Parathyroid adenoma (tissue), 2 donors: ENCODE measurements around the gene CLDN4.

Source experiments
- H2AFZ ChIP-seq: fragments of 300-600 bp; sonication (generic); one replicate; pipeline ENCODE4 v1.7.0; 2017; ENCODE audit warnings: antibody characterized with exemption, mild to moderate bottlenecking
- H3K27ac ChIP-seq: fragments of 300-600 bp; sonication (generic); one replicate; pipeline ENCODE4 v1.7.0; 2017
- H3K27me3 ChIP-seq: fragments of 300-600 bp; sonication (generic); one replicate; pipeline ENCODE4 v1.7.0; 2017; ENCODE audit warnings: low read length; ENCODE audit not compliant: control insufficient read depth, insufficient read depth
- H3K36me3 ChIP-seq: fragments of 300-600 bp; sonication (generic); one replicate; pipeline ENCODE4 v1.7.0; 2017; ENCODE audit warnings: low read length; ENCODE audit not compliant: control insufficient read depth, insufficient read depth
- H3K4me1 ChIP-seq: fragments of 300-600 bp; sonication (generic); one replicate; pipeline ENCODE4 v1.7.0; 2017; ENCODE audit warnings: control low read depth
- H3K4me2 ChIP-seq: fragments of 300-600 bp; sonication (generic); one replicate; pipeline ENCODE4 v1.7.0; 2017; ENCODE audit warnings: low read length
- H3K4me3 ChIP-seq: fragments of 300-600 bp; sonication (generic); one replicate; pipeline ENCODE4 v1.7.0; 2017; ENCODE audit warnings: low read depth, low read length
- H3K79me2 ChIP-seq: fragments of 300-600 bp; sonication (generic); one replicate; pipeline ENCODE4 v1.7.0; 2017; ENCODE audit warnings: control low read depth
- H3K9ac ChIP-seq: fragments of 300-600 bp; sonication (generic); one replicate; pipeline ENCODE4 v1.7.0; 2017; ENCODE audit warnings: mild to moderate bottlenecking
- H3K9me3 ChIP-seq: fragments of 300-600 bp; sonication (generic); one replicate; pipeline ENCODE4 v1.7.0; 2017; ENCODE audit warnings: low read length; ENCODE audit not compliant: control insufficient read depth
- CTCF ChIP-seq: fragments of 300-600 bp; sonication (generic); IDR thresholded peaks from one replicate; pipeline ENCODE4 v1.7.0; 2017; ENCODE audit warnings: antibody characterized with exemption, mild to moderate bottlenecking
- donor health status: primary hyperparathyroidism.

Gene CLDN4

DNA sequence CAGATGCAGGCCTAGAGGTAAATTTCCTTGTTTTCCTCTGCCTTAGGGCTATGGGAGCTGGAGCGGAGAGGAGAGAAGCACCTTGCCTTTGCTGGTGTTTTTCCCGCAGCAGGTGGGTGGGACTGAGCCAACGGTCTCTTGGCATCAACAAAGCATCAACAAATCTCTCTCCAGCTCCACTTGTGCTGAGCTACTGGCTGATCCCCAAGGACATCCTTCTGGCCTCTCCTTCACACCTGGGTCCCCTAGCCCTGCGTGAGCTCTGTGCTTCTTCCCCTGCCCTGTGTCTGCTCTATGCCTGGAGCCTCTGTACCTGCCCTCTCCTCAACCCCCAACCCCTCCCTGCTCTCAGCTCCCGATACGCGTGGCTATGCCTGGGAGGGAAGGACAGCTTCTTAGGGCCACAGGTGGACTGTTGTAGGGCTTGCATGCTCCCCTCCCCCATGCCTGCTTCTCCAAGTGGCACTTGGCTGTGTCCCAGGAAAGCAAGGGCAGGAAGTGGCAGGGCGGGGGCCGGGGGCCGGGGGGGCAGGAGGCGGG lies 3.2 kb upstream of the CLDN4 start:
- no peak overlapping the region for H3K9ac ChIP-seq
- H3K4me2 ChIP-seq = peak overlapping the region; percentile 61
- H3K79me2 ChIP-seq = peaks cover 2% of the 10 kb centered on the region
- H3K9me3 ChIP-seq = no peaks in the 10 kb centered on the region
- H3K27ac ChIP-seq = peak overlapping the region; percentile 99
- no peaks in the 10 kb centered on the region for H3K27me3 ChIP-seq
- peak overlapping the region; percentile 48 for H2AFZ ChIP-seq
- peak overlapping the region; percentile 35 for H3K4me3 ChIP-seq
- no peak for TF ChIP-seq CTCF
- H3K36me3 ChIP-seq = no peaks in the 10 kb centered on the region
- peaks cover 57% of the 10 kb centered on the region for H3K4me1 ChIP-seq

GRCh38 chr7:73828107-73828803 lies 2.5 kb upstream of the CLDN4 start:
- H3K9me3 ChIP-seq = no peaks in the 10 kb centered on the region
- H3K79me2 ChIP-seq = peaks cover 2% of the 10 kb centered on the region
- H3K4me1 ChIP-seq = peaks cover 56% of the 10 kb centered on the region
- H2AFZ ChIP-seq = peak overlapping the region; percentile 71
- no peak overlapping the region for H3K9ac ChIP-seq
- no peaks in the 10 kb centered on the region for H3K27me3 ChIP-seq
- TF ChIP-seq CTCF = no peak
- no peaks in the 10 kb centered on the region for H3K36me3 ChIP-seq
- H3K4me3 ChIP-seq = peak overlapping the region; percentile 8
- H3K27ac ChIP-seq = peak overlapping the region; percentile 99
- peak overlapping the region; percentile 60 for H3K4me2 ChIP-seq

DNA sequence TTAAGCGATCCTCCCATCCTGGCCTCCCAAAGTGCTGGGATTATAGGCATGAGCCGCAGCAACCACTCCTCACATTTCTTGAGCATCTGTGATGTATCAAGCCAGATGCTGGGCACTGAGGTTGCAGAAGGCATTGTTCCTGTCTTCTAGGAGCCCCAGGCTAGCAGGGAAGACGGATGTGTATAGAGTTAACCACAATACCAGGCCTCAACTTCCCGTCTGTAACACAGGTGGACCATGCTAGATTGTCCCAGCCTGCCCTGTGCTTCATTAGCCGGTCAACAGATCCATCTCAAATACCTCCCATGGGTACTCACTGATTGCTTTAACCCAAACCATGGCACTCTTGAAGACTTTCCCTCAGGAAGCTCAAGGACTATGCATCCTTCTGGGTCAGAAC lies 1.8 kb upstream of the CLDN4 start:
- Histone ChIP-seq H3K27ac (peak overlapping the region; percentile 99), H2AFZ (no peak overlapping the region), H3K9me3 (no peaks in the 10 kb centered on the region), H3K4me2 (no peak overlapping the region), H3K4me1 (peaks cover 53% of the 10 kb centered on the region), H3K27me3 (no peaks in the 10 kb centered on the region), H3K36me3 (no peaks in the 10 kb centered on the region), H3K9ac (no peak overlapping the region), H3K4me3 (no peak overlapping the region), H3K79me2 (peaks cover 2% of the 10 kb centered on the region)
- TF ChIP-seq CTCF = no peak

DNA sequence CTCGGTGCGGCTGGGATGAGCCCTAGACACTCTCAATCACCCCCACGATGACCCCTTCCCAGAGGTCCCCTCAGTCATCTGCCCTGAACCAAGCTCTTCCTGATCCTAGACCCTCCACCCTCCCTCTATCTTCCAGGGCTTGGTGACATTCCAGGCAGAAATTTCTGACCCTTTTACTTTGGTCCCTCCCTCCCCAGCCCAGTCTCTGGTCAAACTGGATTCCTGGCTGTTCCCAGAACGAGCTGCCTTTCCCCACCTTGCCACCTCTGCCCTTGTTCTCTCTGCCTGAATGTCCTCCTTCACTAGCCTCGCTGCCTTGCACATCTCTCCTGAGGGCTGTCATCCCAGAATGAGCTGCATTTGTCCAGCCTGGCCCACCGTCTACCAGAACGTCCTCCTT lies 1.3 kb upstream of the CLDN4 start:
- no peak for TF ChIP-seq CTCF
- Histone ChIP-seq H3K79me2 (peaks cover 2% of the 10 kb centered on the region), H3K4me2 (peak overlapping the region; percentile 7), H3K27ac (peak overlapping the region; percentile 99), H3K4me1 (peaks cover 51% of the 10 kb centered on the region), H3K9ac (no peak overlapping the region), H3K27me3 (no peaks in the 10 kb centered on the region), H2AFZ (no peak overlapping the region), H3K4me3 (no peak overlapping the region), H3K9me3 (no peaks in the 10 kb centered on the region), H3K36me3 (no peaks in the 10 kb centered on the region)
